SH-SY5Y (cell line): ENCODE results near the gene HAVCR2.

Source experiments
- GATA2 ChIP-seq: IDR thresholded peaks from 2 replicates; pipeline ENCODE4 v1.6.1; 2011; ENCODE audit warnings: mild to moderate bottlenecking, low read depth, low read length
- GATA3 ChIP-seq: IDR thresholded peaks from 2 replicates; pipeline ENCODE4 v1.6.1; 2011; ENCODE audit warnings: low read depth, mild to moderate bottlenecking, low read length, moderate library complexity

GRCh38 chr5:157115012-157115411, 6.2 kb upstream of the HAVCR2 start:
- TF ChIP-seq GATA2 (no peak), GATA3 (no peak)
